IPS-15b (cell line): ENCODE measurements around the gene KCNH5.

Experiments
- H3K27me3 ChIP-seq: one replicate; pipeline ENCODE4 v1.6.1; 2013; ENCODE audit warnings: low read length; ENCODE audit not compliant: control insufficient read depth, insufficient read depth
- H3K36me3 ChIP-seq: one replicate; pipeline ENCODE4 v1.6.1; 2013; ENCODE audit warnings: low read length; ENCODE audit not compliant: control insufficient read depth, insufficient read depth
- H3K4me1 ChIP-seq: one replicate; pipeline ENCODE4 v1.6.1; 2013; ENCODE audit warnings: mild to moderate bottlenecking, low read length; ENCODE audit not compliant: control insufficient read depth, insufficient read depth
- H3K4me3 ChIP-seq: one replicate; pipeline ENCODE4 v1.5.1; 2013; ENCODE audit warnings: low read depth, low read length
- H3K9ac ChIP-seq: one replicate; pipeline ENCODE4 v1.6.1; 2013; ENCODE audit warnings: low read depth, mild to moderate bottlenecking, low read length
- H3K9me3 ChIP-seq: one replicate; pipeline ENCODE4 v1.6.1; 2013; ENCODE audit warnings: mild to moderate bottlenecking, low read length; ENCODE audit not compliant: control insufficient read depth, insufficient read depth

The KCNH5 gene

GRCh38 chr14:62694075-62694474 is 351.2 kb downstream of the KCNH5 start:
- H3K27me3 ChIP-seq, result no peaks in the 10 kb centered on the region
- H3K36me3 ChIP-seq, result no peaks in the 10 kb centered on the region
- no peaks in the 10 kb centered on the region for H3K9me3 ChIP-seq
- peaks cover 5% of the 10 kb centered on the region for H3K4me1 ChIP-seq
- H3K9ac ChIP-seq, result no peak overlapping the region
- H3K4me3 ChIP-seq, result no peak overlapping the region

GRCh38 chr14:62692490-62693106 is 352.7 kb downstream of the KCNH5 start:
- Histone ChIP-seq H3K4me3 (no peak overlapping the region), H3K9ac (no peak overlapping the region), H3K36me3 (no peaks in the 10 kb centered on the region), H3K27me3 (no peaks in the 10 kb centered on the region), H3K9me3 (no peaks in the 10 kb centered on the region), H3K4me1 (peaks cover 5% of the 10 kb centered on the region)

- Histone ChIP-seq H3K27me3 (no peaks in the 10 kb centered on the region), H3K9me3 (no peaks in the 10 kb centered on the region), H3K4me1 (peaks cover 2% of the 10 kb centered on the region), H3K4me3 (no peak overlapping the region), H3K9ac (no peak overlapping the region), H3K36me3 (no peaks in the 10 kb centered on the region)
These were observed 353.4 kb downstream of the KCNH5 start for GRCh38 chr14:62691647-62692489.

GRCh38 chr14:62689733-62690132 is 355.5 kb downstream of the KCNH5 start:
- Histone ChIP-seq H3K36me3 (no peaks in the 10 kb centered on the region), H3K4me3 (no peak overlapping the region), H3K4me1 (no peaks in the 10 kb centered on the region), H3K9me3 (no peaks in the 10 kb centered on the region), H3K9ac (no peak overlapping the region), H3K27me3 (no peaks in the 10 kb centered on the region)

- no peaks in the 10 kb centered on the region for H3K36me3 ChIP-seq
- no peaks in the 10 kb centered on the region for H3K27me3 ChIP-seq
- no peak overlapping the region for H3K4me3 ChIP-seq
- no peaks in the 10 kb centered on the region for H3K9me3 ChIP-seq
- no peaks in the 10 kb centered on the region for H3K4me1 ChIP-seq
- no peak overlapping the region for H3K9ac ChIP-seq
These were observed 357.4 kb downstream of the KCNH5 start for GRCh38 chr14:62687818-62688217.

GRCh38 chr14:62684376-62684775 is 360.9 kb downstream of the KCNH5 start:
- no peak overlapping the region for H3K4me3 ChIP-seq
- H3K27me3 ChIP-seq, result no peaks in the 10 kb centered on the region
- H3K9ac ChIP-seq, result no peak overlapping the region
- H3K9me3 ChIP-seq, result no peaks in the 10 kb centered on the region
- no peaks in the 10 kb centered on the region for H3K4me1 ChIP-seq
- no peaks in the 10 kb centered on the region for H3K36me3 ChIP-seq

- Histone ChIP-seq H3K27me3 (no peaks in the 10 kb centered on the region), H3K4me1 (no peaks in the 10 kb centered on the region), H3K9me3 (no peaks in the 10 kb centered on the region), H3K9ac (no peak overlapping the region), H3K4me3 (no peak overlapping the region), H3K36me3 (no peaks in the 10 kb centered on the region)
These were observed 363.1 kb downstream of the KCNH5 start for GRCh38 chr14:62682208-62682607.

GRCh38 chr14:62674563-62675237 is 370.6 kb downstream of the KCNH5 start:
- no peaks in the 10 kb centered on the region for H3K9me3 ChIP-seq
- no peaks in the 10 kb centered on the region for H3K36me3 ChIP-seq
- H3K27me3 ChIP-seq, result no peaks in the 10 kb centered on the region
- H3K4me3 ChIP-seq, result no peak overlapping the region
- no peaks in the 10 kb centered on the region for H3K4me1 ChIP-seq
- no peak overlapping the region for H3K9ac ChIP-seq

- Histone ChIP-seq H3K4me1 (no peaks in the 10 kb centered on the region), H3K9me3 (no peaks in the 10 kb centered on the region), H3K27me3 (no peaks in the 10 kb centered on the region), H3K4me3 (no peak overlapping the region), H3K9ac (no peak overlapping the region), H3K36me3 (no peaks in the 10 kb centered on the region)
These were observed 372.1 kb downstream of the KCNH5 start for GRCh38 chr14:62673014-62673755.

GRCh38 chr14:62670526-62670925 is 374.7 kb downstream of the KCNH5 start:
- Histone ChIP-seq H3K4me3 (no peak overlapping the region), H3K9me3 (no peaks in the 10 kb centered on the region), H3K4me1 (no peaks in the 10 kb centered on the region), H3K36me3 (no peaks in the 10 kb centered on the region), H3K27me3 (no peaks in the 10 kb centered on the region), H3K9ac (no peak overlapping the region)

GRCh38 chr14:62667421-62667914 is 377.8 kb downstream of the KCNH5 start:
- no peak overlapping the region for H3K4me3 ChIP-seq
- H3K9me3 ChIP-seq, result no peaks in the 10 kb centered on the region

More at GRCh38 chr14:62667421-62667914, 377.8 kb downstream of the KCNH5 start:
- Histone ChIP-seq H3K9ac (no peak overlapping the region), H3K4me1 (peaks cover 11% of the 10 kb centered on the region), H3K27me3 (no peaks in the 10 kb centered on the region), H3K36me3 (no peaks in the 10 kb centered on the region)
